Kasumi-1 (cell line): ENCODE data around the gene GULP1.
"Not testable (repeated sequence)": the region's sequence is repeated elsewhere in the genome, so short reads cannot be mapped to it uniquely, and the experiment has no call there.

Source experiments
- DNase-seq, 2 experiments: peaks; one replicate each; lab custom pipeline; 2025; lab: John Stamatoyannopoulos, UW

GULP1 gene

DNA sequence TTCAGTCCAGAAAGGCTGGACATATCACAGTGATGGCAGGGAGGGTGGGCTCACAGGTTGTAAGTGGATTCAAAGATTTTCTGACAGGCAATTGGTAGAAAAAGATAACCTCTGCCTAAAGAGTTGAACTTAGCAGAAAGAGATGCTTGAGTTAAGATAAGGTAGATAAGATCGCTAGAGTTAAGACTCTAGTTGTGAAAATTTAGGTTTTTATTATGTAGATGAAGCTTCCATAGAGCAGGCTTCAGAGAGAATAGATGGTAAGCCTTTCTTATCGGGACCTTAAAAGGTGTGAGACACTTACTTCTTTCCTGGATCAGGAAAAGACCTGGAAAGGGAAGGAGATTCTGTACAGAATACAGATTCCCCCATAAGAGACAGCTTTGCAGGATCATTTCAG is 134.4 kb downstream of the GULP1 start:
- no peak for DNase-seq

DNA sequence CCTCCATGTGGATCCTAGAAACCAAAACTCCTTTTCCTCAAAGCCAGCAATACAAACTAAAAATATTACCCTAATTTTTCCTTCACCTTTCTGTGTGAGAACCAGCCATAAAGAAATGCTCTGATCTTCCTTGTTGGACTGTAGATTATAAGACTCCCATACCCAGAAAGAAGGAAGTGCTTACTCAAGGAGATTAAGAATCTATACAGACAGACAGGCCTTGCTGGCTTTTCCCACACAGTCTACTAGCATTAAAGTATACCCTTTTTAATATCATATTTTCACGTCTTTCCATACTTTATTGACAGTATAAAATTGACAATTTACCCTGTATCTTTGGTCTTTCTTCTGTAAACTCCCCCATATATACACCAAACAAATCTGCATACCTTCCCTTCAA is 139.0 kb downstream of the GULP1 start:
- DNase-seq: peak; percentile 8 to 10

DNA sequence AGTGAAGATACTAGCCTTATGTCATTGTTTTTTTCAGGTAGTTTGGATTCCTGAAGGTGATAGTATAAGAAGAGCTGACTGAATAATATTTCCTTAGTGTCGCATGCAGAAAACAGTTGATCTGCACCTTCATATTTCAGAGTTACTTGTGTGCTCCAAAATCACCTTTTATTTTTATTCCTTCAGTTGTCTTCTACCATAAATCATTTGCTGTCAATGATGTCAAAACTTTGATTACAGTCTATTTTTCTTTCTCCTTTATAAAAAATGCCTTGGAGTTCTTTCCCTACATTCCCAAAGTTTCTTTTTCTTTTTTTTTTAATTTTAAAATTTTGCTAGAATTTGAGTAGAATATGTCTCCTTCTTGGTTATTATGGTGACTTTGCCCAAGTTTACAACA is 142.3 kb downstream of the GULP1 start:
- no peak for DNase-seq

DNA sequence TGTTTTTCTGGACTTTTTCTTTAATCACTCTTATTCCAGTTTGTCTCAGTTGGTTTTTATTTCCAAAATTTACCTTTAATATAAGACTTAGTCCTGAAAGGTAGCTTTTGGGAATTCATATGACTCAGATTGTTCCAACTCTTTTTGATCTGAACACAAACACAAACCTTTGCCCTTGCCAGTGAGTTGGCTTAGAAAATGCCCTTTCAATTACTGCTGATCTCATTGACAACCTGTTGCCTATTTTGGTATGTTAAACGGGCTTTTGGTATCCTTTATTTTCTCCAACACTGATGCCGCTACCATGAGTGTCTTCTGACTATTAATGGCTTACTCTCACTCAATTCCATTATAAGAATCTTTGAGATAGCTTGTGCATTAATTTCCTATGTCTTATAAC is 143.4 kb downstream of the GULP1 start:
- DNase-seq: no peak

DNA sequence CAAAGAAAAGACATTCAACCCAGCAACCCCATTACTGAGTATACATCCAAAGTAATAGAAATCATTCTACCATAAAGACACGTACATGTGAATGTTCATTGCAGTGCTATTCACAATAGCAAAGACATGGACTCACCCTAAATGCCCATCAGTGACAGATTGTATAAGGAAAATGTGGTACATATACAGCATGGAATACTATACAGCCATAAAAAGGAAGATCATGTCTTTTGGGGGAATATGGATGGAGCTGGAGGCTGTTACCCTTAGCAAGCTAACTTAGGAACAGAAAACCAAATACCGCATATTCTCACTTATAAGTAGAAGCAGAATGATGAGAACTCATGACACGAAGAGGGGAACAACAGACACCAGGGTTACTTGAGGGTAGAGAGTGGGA is 145.9 kb downstream of the GULP1 start:
- no peak for DNase-seq

DNA sequence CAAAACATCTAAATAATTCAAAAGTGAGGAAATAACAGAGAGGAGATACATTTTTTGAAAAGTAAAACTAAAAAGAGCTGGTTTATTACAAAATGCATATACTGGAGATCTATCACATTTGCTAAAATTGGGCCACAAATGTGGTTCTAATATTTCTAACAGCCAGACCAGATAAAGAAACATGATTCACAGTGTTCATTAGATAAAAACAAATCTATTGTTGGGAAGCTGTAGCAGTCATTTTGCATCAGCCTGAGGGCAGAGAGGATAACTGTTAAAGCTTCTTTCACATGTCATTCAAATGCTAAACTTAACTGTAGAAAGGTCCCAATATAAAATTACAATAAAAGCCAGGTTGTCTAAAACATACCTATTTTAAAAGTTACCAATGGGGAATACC is 148.3 kb downstream of the GULP1 start:
- no peak for DNase-seq

DNA sequence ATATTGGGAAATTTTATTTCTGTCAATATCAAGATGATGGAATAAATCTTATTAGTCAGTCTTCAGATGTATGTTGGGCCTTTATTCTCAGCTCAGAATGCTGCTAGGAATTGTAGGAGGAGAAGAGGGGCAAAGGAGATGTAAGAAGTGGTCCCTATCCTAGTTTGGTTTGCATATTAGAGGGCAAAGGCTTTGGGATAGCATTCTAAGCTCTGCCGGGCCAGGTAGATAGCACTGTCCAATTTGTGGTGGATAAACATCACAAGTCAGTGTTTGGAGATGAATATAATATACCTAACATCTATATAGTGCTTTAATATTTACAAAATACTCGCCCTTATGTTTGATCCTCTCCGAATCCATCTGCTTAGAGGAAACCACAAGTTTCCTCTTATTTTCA is 149.2 kb downstream of the GULP1 start:
- DNase-seq: no peak

DNA sequence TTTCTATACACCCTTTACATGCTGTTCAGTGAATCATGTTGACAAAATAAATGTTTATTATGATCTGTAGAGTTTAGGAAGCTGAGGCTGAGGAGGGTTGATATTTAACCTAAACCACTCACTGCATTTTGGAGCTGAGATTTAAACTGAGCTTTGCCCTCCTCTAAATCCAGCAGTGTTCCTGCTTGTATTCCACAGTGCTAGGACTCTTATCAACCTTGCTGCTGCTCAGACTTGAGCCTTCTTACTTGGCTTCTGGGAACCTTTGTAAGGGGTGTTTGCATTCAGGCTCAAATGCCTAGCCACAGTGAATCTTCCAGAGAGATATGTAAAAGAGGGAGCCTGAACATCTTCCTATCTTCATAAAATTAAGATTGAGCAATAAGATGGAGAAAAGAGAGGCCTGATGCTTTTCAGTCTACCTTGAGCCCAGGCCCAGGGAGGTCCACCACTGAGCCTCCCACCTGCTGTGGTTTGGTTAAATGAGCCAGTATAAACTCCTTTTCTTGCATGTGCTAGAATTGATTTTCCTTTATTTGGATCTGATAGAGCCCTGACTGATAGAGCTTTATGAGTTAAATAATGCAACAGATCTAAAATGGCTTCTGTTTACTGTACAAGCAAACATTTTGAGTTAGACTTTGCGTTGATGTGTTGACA is 149.7 kb downstream of the GULP1 start:
- DNase-seq: no peak

DNA sequence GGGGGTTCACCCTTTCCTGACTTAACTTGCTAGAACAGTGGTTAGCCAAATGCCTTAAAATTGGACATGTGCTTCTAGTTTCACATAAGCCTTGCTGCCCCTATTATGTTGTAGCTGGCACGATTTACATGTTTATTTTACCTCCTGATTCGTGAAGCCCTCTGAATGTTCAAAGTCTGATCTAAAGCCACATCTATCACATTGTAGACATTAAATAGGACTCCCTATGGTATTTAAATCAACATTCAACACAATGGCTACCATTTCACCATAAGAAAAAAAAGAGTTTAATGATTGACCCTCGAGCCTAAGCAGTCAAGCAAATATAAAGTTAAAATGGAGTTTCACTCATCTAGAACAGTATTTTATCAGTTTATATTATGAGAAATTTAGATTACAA is 151.5 kb downstream of the GULP1 start:
- no peak for DNase-seq

DNA sequence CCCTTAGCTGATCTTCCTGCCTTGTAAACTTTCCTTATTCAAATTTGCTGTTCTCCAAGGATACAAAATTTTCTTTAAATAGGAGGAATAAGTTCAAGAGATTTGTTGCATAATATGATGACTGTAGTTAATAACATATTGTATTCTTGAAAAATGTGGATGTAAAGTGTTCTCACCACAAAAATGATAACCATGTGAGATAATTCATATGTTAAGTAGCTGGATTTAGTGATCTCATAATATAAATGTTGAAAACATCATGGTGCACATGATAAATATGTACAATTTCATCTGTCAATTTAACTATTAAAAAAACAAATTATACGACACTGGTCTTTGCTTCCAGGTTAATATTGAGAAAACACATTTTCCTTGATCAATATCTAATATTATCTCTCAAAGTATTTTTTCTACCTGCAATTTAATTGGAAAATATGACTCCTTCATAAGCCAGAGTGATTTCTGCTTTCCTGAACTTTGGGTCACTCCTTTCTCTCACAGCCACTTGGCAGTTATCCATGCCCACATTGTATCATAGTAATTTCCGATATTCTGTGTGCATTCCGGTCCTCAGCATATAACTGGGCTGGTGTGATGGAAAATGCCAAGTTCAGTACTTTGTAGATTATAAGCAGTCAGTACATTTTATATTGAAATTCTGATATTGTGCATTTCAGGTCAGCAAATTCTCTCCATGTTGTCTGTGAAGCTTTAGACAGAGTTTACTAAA is 152.6 kb downstream of the GULP1 start:
- no peak for DNase-seq

DNA sequence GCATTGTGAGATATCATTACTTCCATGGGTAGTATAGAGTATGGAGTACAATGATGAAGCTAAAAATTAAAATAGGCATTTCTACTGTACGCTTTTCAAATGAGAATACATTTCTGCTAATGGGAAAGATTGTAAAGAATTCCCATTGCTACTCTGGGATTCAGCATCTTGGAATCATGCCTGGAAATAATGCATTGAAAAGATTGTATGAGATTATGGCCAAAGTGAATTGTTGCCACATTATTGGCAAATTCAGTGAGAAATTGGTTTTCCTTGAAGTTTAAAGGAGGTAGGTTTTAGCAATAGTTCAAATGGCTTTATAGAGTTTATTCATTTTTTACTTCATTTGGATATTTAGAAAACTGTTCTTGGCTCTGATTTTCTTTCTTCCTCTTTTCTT is 157.9 kb downstream of the GULP1 start:
- DNase-seq: no peak

DNA sequence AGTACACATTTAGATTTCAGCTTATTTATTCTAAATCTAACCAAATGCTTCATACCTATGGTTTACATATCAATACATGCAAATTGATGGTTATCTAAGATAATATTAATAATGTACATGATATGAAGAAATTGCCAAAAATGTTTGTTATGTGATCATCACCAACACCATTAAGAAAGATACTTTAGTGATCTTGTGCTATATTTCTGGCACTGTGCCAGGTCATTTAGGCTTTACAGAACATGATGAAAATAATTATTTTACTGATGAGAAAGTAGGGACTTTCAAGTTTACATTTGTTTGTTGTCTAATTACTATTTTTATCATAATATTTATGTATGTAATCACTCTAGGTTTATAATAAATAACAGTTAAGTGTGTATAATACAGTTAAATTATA is 158.3 kb downstream of the GULP1 start:
- DNase-seq: peak in 1 of 2 experiments; percentile 10

DNA sequence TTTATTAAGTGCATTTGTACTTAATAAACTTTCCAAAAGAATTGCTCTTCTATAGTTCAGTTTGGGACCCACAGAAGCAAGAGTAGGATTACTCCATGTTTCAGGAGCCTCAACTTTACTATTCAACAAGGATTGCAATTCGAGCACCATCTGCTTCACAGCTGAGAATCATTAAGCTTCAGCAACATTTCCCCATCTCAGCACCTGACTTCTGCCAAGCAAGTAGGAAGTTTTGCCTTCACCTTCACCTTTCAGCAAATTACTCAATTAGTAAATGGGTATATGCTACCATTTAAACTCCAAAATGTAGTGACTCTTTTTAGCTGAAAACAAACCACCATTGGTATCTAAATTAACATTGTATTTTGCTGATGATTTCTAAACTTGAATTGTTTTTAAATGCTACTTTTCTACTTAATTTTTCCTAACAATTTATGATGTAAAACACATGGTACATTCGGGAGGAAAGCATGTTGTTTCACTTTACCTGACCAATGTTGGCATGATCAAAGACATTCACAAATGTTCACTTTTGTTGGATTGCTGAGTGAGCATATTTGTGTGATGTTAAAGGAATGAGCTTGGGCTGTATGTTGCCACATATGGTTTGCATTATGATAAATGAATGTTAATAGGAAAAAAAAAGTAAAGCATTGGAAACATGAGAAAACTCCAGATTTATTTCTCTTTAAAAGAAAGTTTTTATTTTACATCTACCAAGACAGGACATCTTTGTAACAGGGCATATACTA is 159.2 kb downstream of the GULP1 start:
- no peak for DNase-seq

DNA sequence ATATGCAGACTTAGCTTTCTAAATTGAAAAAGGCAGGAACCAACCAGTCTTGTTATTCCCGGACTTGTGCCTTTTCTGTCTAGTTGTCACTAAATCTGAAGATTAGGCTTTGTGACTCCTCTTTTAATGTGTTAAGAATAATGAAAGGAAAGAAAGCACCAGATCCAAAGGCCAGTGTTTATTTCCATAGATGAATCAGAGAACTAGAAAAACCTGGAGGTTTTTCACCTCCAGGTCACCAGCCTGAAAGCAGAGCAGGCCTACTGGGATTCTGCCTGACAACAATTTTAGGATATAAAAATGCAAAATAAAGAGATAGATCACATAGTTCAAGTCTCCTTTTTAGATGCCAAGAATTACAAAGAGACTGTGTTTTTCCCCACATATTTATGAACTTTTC is 160.4 kb downstream of the GULP1 start:
- DNase-seq: no peak

DNA sequence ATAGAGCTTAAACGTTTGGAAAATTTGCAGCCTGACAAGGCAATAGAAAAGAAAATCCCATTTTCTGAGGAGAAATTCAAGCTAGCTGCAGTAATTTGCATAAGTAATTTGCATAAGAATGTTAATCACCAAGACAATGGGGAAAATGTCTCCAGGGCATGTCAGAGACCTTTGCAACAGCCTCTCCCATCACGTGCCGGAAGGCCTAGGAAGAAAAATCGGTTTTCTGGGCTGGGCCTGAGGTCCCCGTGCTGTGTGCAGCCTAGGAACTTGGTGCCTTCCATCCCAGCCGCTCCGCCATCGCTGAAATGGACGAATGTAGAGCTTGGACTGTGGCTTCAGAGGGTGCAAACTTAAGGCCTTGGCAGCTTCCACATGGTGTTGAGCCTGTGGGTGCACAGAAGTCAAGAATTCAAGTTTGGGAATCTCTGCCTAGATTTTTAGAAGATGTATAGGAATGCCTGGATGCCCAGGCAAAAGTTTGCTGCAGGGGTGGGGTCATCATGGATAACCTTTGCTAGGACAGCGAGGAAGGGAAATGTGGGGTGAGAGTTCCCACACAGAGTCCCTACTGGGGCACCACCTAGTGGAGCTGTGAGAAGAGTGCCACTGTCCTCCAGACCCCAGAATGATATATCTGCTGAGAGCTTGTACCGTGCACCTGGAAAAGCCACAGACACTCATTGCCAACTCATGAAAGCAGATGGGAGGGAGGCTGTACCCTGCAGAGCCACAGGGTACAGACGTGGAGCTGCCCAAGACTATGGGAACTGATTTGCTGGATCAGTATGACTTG is 164.6 kb downstream of the GULP1 start:
- no peak for DNase-seq

DNA sequence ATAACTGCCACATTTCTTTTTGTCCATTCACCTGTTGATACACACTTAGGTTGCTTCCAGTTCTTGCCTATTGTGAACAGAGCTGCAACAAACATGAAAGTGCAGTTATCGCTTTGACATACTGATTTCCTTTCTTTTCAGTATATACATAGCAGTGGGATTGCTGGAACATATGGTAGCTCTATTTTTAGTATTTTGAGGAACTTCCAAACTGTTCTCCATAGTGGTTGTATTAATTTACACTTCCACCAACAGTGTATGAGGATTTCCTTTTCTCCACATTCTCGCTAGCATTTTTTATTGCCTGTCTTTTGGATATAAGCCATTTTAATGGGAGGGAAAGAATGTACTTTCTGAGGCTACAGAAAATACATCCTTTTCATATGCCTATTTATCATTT is 167.4 kb downstream of the GULP1 start:
- DNase-seq: no peak

DNA sequence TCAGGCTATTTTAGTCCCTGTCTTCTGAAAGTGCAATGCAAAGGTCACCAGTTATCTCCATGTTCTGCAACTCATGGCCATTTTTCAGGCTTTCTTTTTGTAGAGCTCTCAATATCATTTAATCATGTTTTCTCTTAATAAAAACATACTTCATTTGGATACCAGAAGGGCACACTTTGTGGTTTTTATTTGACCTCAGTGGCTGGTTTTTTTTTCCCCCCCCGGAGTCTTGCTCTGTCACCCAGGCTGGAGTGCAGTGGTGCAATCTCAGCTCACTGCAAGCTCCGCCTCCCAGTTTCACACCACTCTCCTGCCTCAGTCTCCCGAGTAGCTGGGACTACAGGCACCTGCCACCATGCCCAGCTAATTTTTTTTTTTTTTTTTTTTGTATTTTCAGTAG is 174.4 kb downstream of the GULP1 start:
- DNase-seq: not testable (repeated sequence)

DNA sequence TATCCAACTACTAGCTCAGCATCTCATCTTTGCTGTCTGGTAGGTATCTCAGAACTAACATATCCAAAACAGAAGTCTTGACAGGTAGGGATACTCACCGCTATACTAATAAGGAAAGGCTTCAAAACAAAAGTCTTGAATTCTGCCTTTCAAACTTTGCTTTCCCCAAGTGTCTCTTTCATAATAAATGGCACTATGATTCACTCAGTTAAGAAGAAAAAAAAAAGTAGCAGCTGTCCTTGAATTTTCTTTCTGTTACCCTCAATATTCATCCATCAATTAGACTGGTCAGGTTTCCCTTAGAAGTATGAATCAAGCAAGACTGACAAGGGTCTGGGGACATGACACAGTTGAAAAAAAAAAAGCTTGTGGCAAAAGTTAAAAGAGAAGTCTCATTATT is 175.1 kb downstream of the GULP1 start:
- no peak for DNase-seq

DNA sequence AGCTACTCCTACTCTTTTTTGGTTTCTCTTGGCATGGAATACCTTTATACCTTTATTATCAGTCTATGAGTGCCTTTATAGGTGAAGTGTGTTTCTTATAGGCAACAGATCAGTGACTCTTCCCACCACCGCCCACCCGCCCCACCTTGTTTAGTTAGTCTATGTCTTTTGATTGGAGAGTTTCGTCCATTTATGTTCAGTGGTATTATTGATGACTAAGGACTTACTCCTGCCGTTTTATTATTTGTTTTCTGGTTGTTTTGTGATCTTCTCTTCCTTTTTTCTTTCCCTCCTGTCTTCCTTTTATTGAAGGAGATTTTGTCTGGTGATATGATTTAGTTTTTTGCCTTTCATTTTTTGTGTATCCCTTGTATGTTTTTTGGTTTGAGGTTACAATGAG is 179.5 kb downstream of the GULP1 start:
- no peak for DNase-seq

DNA sequence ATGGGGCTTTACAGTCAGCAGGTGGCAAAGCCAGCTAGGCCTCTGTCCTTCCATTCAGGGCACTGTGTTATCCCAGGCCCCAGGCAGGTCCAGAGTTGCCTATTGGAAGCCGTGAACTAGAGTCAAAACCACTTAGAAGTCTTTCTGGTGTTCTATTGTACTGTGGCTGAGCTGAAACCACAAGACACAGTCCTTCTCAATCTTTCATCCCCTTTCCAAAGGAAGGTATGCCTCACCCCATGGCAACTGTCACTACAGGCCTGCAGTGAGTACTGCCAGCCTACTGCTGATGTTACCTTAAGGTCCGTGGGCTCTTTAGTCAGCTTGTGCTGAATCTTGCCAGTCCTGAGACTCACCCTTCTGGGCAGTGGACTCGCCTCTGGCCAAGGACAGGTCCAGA is 181.6 kb downstream of the GULP1 start:
- no peak for DNase-seq

DNA sequence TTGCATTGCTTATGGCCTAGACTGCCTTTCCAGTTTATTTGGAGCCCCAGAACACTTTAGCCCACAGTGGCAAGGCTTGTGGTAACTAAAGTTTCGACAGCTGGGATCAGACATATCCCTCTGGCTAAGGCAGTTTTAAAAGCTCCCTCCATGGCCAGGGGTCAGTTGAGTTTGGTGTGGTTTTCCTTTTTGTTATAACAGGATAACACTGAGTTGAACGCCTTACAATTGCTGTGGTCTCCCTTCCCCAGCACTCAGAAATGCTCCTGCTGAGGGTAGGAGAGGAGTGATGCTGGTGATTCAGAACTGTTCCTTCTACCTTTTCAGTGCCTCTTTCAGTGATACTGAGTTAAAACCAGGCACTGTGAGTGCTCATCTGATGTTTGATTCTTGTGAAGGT is 182.6 kb downstream of the GULP1 start:
- no peak for DNase-seq

DNA sequence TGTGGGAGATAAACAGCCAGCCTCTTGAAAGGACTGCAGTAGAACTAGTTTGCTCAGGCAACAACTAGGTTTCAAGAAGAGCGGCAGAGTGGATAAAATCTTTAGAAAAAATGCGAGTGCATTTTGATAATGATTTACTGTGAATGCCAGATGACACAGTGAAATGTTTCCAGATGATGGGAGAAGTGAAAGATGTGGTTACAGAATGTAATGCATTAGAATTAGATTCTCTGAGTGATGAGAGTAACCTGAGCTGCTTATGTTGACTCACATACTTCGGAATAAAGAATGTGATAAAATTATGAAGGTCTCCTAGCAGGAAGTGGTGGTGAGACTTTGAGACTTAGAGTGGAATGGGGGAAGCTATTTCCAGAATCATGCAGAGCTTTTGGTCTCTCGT is 184.3 kb downstream of the GULP1 start:
- DNase-seq: no peak
